ENCODE data around the gene ZNF80.
"Not testable (repeated sequence)": the region's sequence is repeated elsewhere in the genome, so short reads cannot be mapped to it uniquely, and the experiment has no call there.

Gene ZNF80

DNA sequence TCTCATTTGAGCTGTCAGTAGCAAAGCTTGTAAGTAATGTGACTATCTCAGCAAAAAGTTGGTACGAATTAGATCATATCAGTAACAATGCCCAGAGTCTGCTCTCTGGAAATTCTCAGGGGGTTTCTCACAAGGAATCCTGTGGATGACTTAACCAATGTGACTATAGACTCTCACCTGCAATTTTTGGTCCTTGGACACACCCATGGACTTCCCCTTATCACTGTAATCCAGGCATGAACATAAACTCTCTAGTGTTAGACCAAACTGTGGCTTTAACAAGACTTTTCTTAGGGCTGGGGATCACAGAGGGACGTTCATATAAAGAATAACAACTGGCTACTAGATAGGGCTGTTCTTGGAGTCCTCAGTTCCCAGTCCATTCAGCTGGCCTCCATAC, 3.9 kb upstream of the ZNF80 start:
- H3K4me3 ChIP-seq (ENCODE audit: low read depth, low read length), result no peak overlapping the region
- DNase-seq (ENCODE audit: low read depth), result no peak
- TF ChIP-seq, protein P1, sequence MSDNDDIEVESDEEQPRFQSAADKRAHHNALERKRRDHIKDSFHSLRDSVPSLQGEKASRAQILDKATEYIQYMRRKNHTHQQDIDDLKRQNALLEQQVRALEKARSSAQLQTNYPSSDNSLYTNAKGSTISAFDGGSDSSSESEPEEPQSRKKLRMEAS (IDR thresholded peaks at IDR 0.05; ENCODE audit: low read depth, low read length), result no peak
- no peak for TF ChIP-seq CTCF (IDR thresholded peaks at IDR 0.05; ENCODE audit: low read depth, low read length)
- no peak for TF ChIP-seq POLR2A (IDR thresholded peaks at IDR 0.05; ENCODE audit: extremely low read depth, insufficient read length)
- no peak for TF ChIP-seq MYC (IDR thresholded peaks at IDR 0.05; ENCODE audit: low read depth, low read length)

- DNase-seq (ENCODE audit: low read depth); H3K4me3 ChIP-seq (ENCODE audit: low read depth, low read length): not testable (repeated sequence)
Observed at GRCh38 chr3:114238146-114238785, 888 bp upstream of the ZNF80 start.

DNA sequence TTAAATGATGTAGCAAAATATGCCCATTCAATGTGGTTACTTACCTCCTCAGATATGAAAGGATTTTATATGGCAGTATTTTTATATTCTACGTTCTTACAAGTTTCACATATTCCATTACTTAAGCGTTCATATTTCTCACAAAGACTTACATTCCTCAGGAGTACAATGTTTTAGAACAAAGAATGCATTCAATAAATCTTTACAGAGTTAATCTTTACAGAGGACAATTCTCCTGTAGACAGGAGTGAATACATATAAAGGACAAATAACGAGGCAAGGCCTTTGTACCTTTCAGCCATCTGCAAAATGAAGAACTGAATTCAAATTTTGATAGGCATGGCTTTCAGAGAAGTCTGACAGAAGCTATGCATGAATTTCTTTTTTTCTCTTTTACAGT, 1.9 kb downstream of the ZNF80 start:
- no peak overlapping the region for H3K4me3 ChIP-seq (ENCODE audit: low read depth, low read length)
- no peak for TF ChIP-seq CTCF (IDR thresholded peaks at IDR 0.05; ENCODE audit: low read depth, low read length)
- no peak for TF ChIP-seq POLR2A (IDR thresholded peaks at IDR 0.05; ENCODE audit: extremely low read depth, insufficient read length)
- TF ChIP-seq, protein P1 (IDR thresholded peaks at IDR 0.05; ENCODE audit: low read depth, low read length), result no peak
- no peak for TF ChIP-seq MYC (IDR thresholded peaks at IDR 0.05; ENCODE audit: low read depth, low read length)
- no peak for DNase-seq (ENCODE audit: low read depth)

DNA sequence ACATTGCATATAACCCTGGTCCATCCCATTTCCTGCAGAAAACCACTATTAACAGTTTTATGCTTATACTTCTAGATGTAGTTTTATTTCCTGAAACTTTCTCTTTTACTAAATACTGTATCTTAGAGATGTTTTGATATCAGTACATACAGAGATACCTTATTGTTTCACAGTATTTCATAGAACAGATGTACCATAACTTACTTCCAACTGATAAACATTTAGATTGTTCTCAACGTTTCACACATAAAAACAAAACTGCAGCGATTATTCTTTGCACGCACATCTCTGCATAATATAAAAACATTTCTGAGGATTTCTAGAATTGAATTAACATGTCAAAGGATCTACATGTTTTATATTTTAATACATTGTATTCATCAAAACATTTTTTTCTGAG, 2.6 kb downstream of the ZNF80 start:
- TF ChIP-seq, protein P1 (IDR thresholded peaks at IDR 0.05; ENCODE audit: low read depth, low read length), result no peak
- TF ChIP-seq CTCF (IDR thresholded peaks at IDR 0.05; ENCODE audit: low read depth, low read length), result no peak
- no peak for TF ChIP-seq MYC (IDR thresholded peaks at IDR 0.05; ENCODE audit: low read depth, low read length)
- TF ChIP-seq POLR2A (IDR thresholded peaks at IDR 0.05; ENCODE audit: extremely low read depth, insufficient read length), result no peak
- DNase-seq (ENCODE audit: low read depth), result no peak
- no peak overlapping the region for H3K4me3 ChIP-seq (ENCODE audit: low read depth, low read length)

- no peak for DNase-seq (ENCODE audit: low read depth)
- no peak overlapping the region for H3K4me3 ChIP-seq (ENCODE audit: low read depth, low read length)
- TF ChIP-seq, protein P1 (IDR thresholded peaks at IDR 0.05; ENCODE audit: low read depth, low read length), result no peak
- TF ChIP-seq CTCF (IDR thresholded peaks at IDR 0.05; ENCODE audit: low read depth, low read length), result no peak
Observed at GRCh38 chr3:114231616-114232015, 5.8 kb downstream of the ZNF80 start.

DNA sequence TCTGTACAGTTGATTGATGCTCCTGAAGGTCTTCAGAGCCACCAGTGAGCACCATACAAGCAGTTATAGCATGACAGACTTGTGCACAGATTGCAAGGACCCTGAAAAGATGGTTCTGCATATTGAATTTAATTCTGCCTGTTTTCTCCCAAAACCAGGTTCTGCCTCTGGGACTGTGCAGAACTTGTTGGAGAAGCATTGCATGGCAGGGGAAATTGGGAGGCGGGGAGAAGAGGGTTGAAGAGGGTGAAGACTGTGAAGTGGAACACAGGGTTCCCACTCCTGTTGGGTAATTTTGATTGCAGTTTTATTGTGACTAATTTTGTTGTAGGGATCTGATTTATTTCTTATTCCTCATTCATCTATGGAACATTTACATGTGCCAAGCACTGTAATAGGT, 10.3 kb downstream of the ZNF80 start:
- no peak overlapping the region for H3K4me3 ChIP-seq (ENCODE audit: low read depth, low read length)
- TF ChIP-seq MYC (IDR thresholded peaks at IDR 0.05; ENCODE audit: low read depth, low read length) (no peak), CTCF (IDR thresholded peaks at IDR 0.05; ENCODE audit: low read depth, low read length) (no peak), POLR2A (IDR thresholded peaks at IDR 0.05; ENCODE audit: extremely low read depth, insufficient read length) (no peak)
- TF ChIP-seq, protein P1 (IDR thresholded peaks at IDR 0.05; ENCODE audit: low read depth, low read length), result no peak
- DNase-seq (ENCODE audit: low read depth), result no peak

Data from NB4 (cell line).